A673 (cell line): Measurements from ENCODE around the gene RLF. TPM values are rescaled to one million over a fixed set of nuclear protein-coding genes. Genes with fewer than 3 reads are reported as not detected.
"Not testable (repeated sequence)": the region's sequence is repeated elsewhere in the genome, so short reads cannot be mapped to it uniquely, and the experiment has no call there.

ENCODE experiments used
- BruUV-seq: library from RNA; stranded (reverse); fragments of 400-500 nt; replicated peaks from 2 replicates; lab custom pipeline; 2021; lab: Mats Ljungman, UMichigan
- CTCF ChIA-PET: fragments of 300-600 bp; sonication (Branson Sonifier 250); formaldehyde crosslinking; loops from one replicate; lab custom pipeline; 2022; ENCODE audit warnings: antibody characterized with exemption; lab: Charles Lee
- POLR2A ChIA-PET: fragments of 300-600 bp; sonication (Branson Sonifier 250); formaldehyde crosslinking; loops from one replicate; lab custom pipeline; 2022; ENCODE audit warnings: antibody characterized with exemption; ENCODE audit not compliant: low non-redundant PET; lab: Charles Lee
- DNase-seq: peaks from one replicate; pipeline ENCODE4 v3.0.0-alpha.2; 2015; ENCODE audit warnings: low spot score
- H3K27ac ChIP-seq: fragments of 200-600 bp; sonication (generic); 2 replicates; pipeline ENCODE4 v1.5.1; 2016; ENCODE audit warnings: mixed run types, low read depth, mild to moderate bottlenecking, mixed read lengths, antibody characterized with exemption, low read length; ENCODE audit not compliant: poor library complexity, severe bottlenecking
- H3K27me3 ChIP-seq: fragments of 200-600 bp; sonication (generic); replicated peaks from 2 replicates; pipeline ENCODE4 v1.6.1; 2017; ENCODE audit warnings: mixed run types, low read depth, mild to moderate bottlenecking, mixed read lengths, antibody characterized with exemption, low read length; ENCODE audit not compliant: insufficient read depth, poor library complexity
- H3K36me3 ChIP-seq: fragments of 200-600 bp; sonication (generic); 2 replicates; pipeline ENCODE4 v1.6.1; 2016; ENCODE audit warnings: mixed run types, mild to moderate bottlenecking, mixed read lengths, antibody characterized with exemption, low read length; ENCODE audit not compliant: insufficient read depth, poor library complexity, severe bottlenecking
- H3K4me1 ChIP-seq: fragments of 200-600 bp; sonication (generic); 2 replicates; pipeline ENCODE4 v1.6.1; 2017; ENCODE audit warnings: mixed run types, mild to moderate bottlenecking, mixed read lengths, antibody characterized with exemption, low read length; ENCODE audit not compliant: insufficient read depth, poor library complexity, severe bottlenecking
- H3K4me3 ChIP-seq: fragments of 200-600 bp; sonication (generic); 2 replicates; pipeline ENCODE4 v1.5.1; 2016; ENCODE audit warnings: low read depth, mixed run types, mild to moderate bottlenecking, mixed read lengths, low read length; ENCODE audit not compliant: poor library complexity, severe bottlenecking
- H3K9me3 ChIP-seq: fragments of 200-600 bp; sonication (generic); 2 replicates; pipeline ENCODE4 v1.6.1; 2016; ENCODE audit warnings: mixed run types, low read depth, mild to moderate bottlenecking, mixed read lengths, antibody characterized with exemption, low read length; ENCODE audit not compliant: poor library complexity, severe bottlenecking
- EZH2 ChIP-seq: fragments of 200-600 bp; sonication (generic); IDR thresholded peaks from 2 replicates; pipeline ENCODE4 v1.6.1; 2017; ENCODE audit warnings: borderline replicate concordance, low read depth, mild to moderate bottlenecking, mixed read lengths, antibody characterized with exemption, low read length; ENCODE audit not compliant: poor library complexity, severe bottlenecking
- intact Hi-C: fragments of 100-400 bp; cut with micrococcal nuclease; formaldehyde crosslinking; loops from one replicate; pipeline ENCODE4 v1.10.0; 2022; ENCODE audit not compliant: unreplicated experiment
- total RNA-seq: library from RNA; stranded (reverse); gene quantifications from 2 replicates; pipeline ENCODE4 v1.2.3, GENCODE V29; 2021
- TF ChIP-seq, protein P1 (sequence below): fragments of 300-800, 200-600 bp; sonication (generic); conservative IDR thresholded peaks from 2 replicates; pipeline ENCODE4 v1.5.1; 2017; ENCODE audit warnings: low read depth, mild to moderate bottlenecking, antibody characterized with exemption, low read length, moderate library complexity, mixed read lengths

Gene RLF
- total RNA-seq, 1 experiment from 2014 or later, result 18.1 TPM

DNA sequence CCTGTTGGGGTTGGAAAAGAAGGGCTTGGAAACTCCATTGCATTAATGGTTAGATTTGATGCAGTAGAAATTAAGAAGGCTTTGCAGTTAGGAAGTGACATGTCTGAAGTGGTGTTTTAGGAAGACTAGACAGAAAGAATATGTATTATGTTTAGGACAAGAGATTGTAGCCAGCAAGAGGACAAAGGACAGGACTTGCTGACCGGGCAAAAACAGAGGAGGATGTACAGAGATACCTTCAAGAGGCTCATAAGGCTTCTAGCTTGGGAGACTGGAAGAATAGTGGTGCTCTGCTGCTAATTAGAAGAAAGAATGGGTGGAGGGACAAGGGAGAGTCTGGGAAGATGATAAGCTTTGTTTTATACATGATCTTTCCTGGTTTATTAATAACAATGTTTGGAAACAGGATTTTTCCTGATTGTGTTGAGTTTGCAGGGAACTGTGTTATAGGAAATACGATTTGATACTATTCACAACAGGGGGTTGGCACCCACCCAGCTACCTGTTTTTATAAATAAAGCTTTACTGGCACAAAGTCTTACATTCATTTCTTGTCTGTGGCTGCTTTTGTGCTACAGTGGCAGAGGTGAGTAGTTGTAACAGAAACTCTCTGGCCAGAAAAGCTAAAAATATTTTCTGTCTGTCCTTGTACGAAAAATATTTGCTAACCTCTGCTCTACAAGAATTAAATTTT lies 49.5 kb downstream of the RLF start:
- TF ChIP-seq, protein P1, sequence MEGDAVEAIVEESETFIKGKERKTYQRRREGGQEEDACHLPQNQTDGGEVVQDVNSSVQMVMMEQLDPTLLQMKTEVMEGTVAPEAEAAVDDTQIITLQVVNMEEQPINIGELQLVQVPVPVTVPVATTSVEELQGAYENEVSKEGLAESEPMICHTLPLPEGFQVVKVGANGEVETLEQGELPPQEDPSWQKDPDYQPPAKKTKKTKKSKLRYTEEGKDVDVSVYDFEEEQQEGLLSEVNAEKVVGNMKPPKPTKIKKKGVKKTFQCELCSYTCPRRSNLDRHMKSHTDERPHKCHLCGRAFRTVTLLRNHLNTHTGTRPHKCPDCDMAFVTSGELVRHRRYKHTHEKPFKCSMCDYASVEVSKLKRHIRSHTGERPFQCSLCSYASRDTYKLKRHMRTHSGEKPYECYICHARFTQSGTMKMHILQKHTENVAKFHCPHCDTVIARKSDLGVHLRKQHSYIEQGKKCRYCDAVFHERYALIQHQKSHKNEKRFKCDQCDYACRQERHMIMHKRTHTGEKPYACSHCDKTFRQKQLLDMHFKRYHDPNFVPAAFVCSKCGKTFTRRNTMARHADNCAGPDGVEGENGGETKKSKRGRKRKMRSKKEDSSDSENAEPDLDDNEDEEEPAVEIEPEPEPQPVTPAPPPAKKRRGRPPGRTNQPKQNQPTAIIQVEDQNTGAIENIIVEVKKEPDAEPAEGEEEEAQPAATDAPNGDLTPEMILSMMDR, result no peak
- no peak for TF ChIP-seq EZH2
- Histone ChIP-seq H3K36me3 (peaks cover 13% of the 10 kb centered on the region), H3K4me1 (no peaks in the 10 kb centered on the region), H3K9me3 (no peaks in the 10 kb centered on the region), H3K27me3 (no peaks in the 10 kb centered on the region), H3K27ac (no peak overlapping the region), H3K4me3 (no peak overlapping the region)
- ChIA-PET POLR2A (no interaction called here), CTCF (no interaction called here)
- BruUV-seq, result no TSS peak
- no peak for DNase-seq
- intact Hi-C loops, result no loop called here

- TF ChIP-seq, protein P1, result no peak
- TF ChIP-seq EZH2, result no peak
- intact Hi-C loops, result no loop called here
- Histone ChIP-seq H3K27me3 (no peaks in the 10 kb centered on the region), H3K27ac (no peak overlapping the region), H3K36me3 (no peaks in the 10 kb centered on the region), H3K4me1 (no peaks in the 10 kb centered on the region), H3K4me3 (no peak overlapping the region), H3K9me3 (no peaks in the 10 kb centered on the region)
- no peak for DNase-seq
- CTCF ChIA-PET, result no interaction called here
- POLR2A ChIA-PET, result no interaction called here
- no TSS peak for BruUV-seq
Measured at GRCh38 chr1:40218333-40218732, 57.1 kb downstream of the RLF start.

GRCh38 chr1:40221471-40221905 lies 60.3 kb downstream of the RLF start:
- CTCF ChIA-PET, intact Hi-C loops, H3K9me3 ChIP-seq, POLR2A ChIA-PET, H3K4me3 ChIP-seq, BruUV-seq, H3K4me1 ChIP-seq, DNase-seq, H3K36me3 ChIP-seq, H3K27me3 ChIP-seq, H3K27ac ChIP-seq: not testable (repeated sequence)
